ENCODE measurements around the gene PPWD1. TPM values are rescaled to one million over a fixed set of nuclear protein-coding genes. Genes with fewer than 3 reads are reported as not detected.

PPWD1 gene
- total and polyA plus RNA-seq, 2 of the 13 experiments (the other 11 are each of a cell fraction or from before 2014, with no cell fraction given): 7.4 to 44.3 TPM

GRCh38 chr5:65562731-65563701 is at the start of gene PPWD1, which contains the start of gene CENPK (continued):
- TF ChIP-seq ZBTB43 (CRISPR knock-in tag; conservative IDR thresholded peaks at IDR 0.05) (peak; percentile 54; the same call in 1 of the 2 replicates), ZKSCAN8 (CRISPR knock-in tag; IDR thresholded peaks at IDR 0.05; ENCODE audit: borderline replicate concordance) (no peak), YEATS4 (CRISPR knock-in tag; IDR thresholded peaks at IDR 0.05; ENCODE audit: borderline replicate concordance) (peak; percentile 75), LRRFIP1 (CRISPR knock-in tag; conservative IDR thresholded peaks at IDR 0.05) (no peak), CHD2 (IDR thresholded peaks at IDR 0.05; ENCODE audit: low read depth, low read length) (no peak), RARA (CRISPR knock-in tag; IDR thresholded peaks at IDR 0.05) (no peak), KMT2B (CRISPR knock-in tag; IDR thresholded peaks at IDR 0.05) (peak; percentile 98), MEIS2 (CRISPR knock-in tag; IDR thresholded peaks at IDR 0.05) (peak; percentile 59; the same call in 1 of the 2 replicates), TEF (CRISPR knock-in tag; IDR thresholded peaks at IDR 0.05) (no peak), KAT8 (CRISPR knock-in tag; IDR thresholded peaks at IDR 0.05) (peak; percentile 96), ARID2 (CRISPR knock-in tag; IDR thresholded peaks at IDR 0.05; ENCODE audit: borderline replicate concordance) (peak; percentile 46; the same call in 1 of the 2 replicates), MAFG (CRISPR knock-in tag; IDR thresholded peaks at IDR 0.05) (no peak), EED (CRISPR knock-in tag; IDR thresholded peaks at IDR 0.05) (no peak; the same call in 1 of the 2 replicates), FOXP4 (CRISPR knock-in tag; IDR thresholded peaks at IDR 0.05) (peak; percentile 51; the same call in 1 of the 2 replicates), MIER3 (CRISPR knock-in tag; IDR thresholded peaks at IDR 0.05; ENCODE audit: borderline replicate concordance) (no peak), PAWR (CRISPR knock-in tag; IDR thresholded peaks at IDR 0.05; ENCODE audit: borderline replicate concordance) (no peak), ZFP82 (CRISPR knock-in tag; IDR thresholded peaks at IDR 0.05; ENCODE audit: borderline replicate concordance) (no peak), ZMYM3 (CRISPR knock-in tag; IDR thresholded peaks at IDR 0.05) (no peak), TBL1XR1 (IDR thresholded peaks at IDR 0.05; ENCODE audit: borderline replicate concordance, low read length, partially characterized antibody) (peak; percentile 16), ZNF580 (CRISPR knock-in tag; IDR thresholded peaks at IDR 0.05; ENCODE audit: borderline replicate concordance, low read depth) (peak; percentile 74; the same call in 1 of the 2 replicates), PCBP2 (optimal IDR thresholded peaks at IDR 0.05; ENCODE audit: low read depth, low read length, poor library complexity, severe bottlenecking) (no peak)

All from HepG2 (cell line).